Measurements from ENCODE around the gene ADAMTS17.
"Not testable (repeated sequence)": the region's sequence is repeated elsewhere in the genome, so short reads cannot be mapped to it uniquely, and the experiment has no call there.

The ADAMTS17 gene

GRCh38 chr15:100103828-100104227, 237.9 kb downstream of the ADAMTS17 start:
- no peak for DNase-seq

GRCh38 chr15:100101426-100102089, 240.2 kb downstream of the ADAMTS17 start:
- DNase-seq: no peak

GRCh38 chr15:100100926-100101325, 240.8 kb downstream of the ADAMTS17 start:
- no peak for DNase-seq

- no peak for DNase-seq
These were observed 241.8 kb downstream of the ADAMTS17 start for GRCh38 chr15:100099976-100100375.

GRCh38 chr15:100098705-100099104, 243.1 kb downstream of the ADAMTS17 start:
- DNase-seq: no peak

- no peak for DNase-seq
These were observed 244.2 kb downstream of the ADAMTS17 start for GRCh38 chr15:100097342-100098127.

GRCh38 chr15:100096700-100097099, 245.1 kb downstream of the ADAMTS17 start:
- DNase-seq: no peak

- DNase-seq: no peak
These were observed 245.6 kb downstream of the ADAMTS17 start for GRCh38 chr15:100096248-100096600.

GRCh38 chr15:100095541-100096247, 246.1 kb downstream of the ADAMTS17 start:
- no peak for DNase-seq

GRCh38 chr15:100094127-100094510, 247.7 kb downstream of the ADAMTS17 start:
- no peak for DNase-seq

- DNase-seq: no peak
These were observed 248.3 kb downstream of the ADAMTS17 start for GRCh38 chr15:100093211-100094126.

GRCh38 chr15:100092034-100092433, 249.7 kb downstream of the ADAMTS17 start:
- no peak for DNase-seq

GRCh38 chr15:100090411-100090810, 251.4 kb downstream of the ADAMTS17 start:
- DNase-seq: no peak

GRCh38 chr15:100084042-100084821, 257.5 kb downstream of the ADAMTS17 start:
- DNase-seq: not testable (repeated sequence)

GRCh38 chr15:100083572-100083971, 258.2 kb downstream of the ADAMTS17 start:
- DNase-seq: no peak

GRCh38 chr15:100082761-100083402, 258.9 kb downstream of the ADAMTS17 start:
- no peak for DNase-seq

- DNase-seq: no peak
These were observed 260.3 kb downstream of the ADAMTS17 start for GRCh38 chr15:100081454-100081853.

GRCh38 chr15:100078511-100079220, 263.1 kb downstream of the ADAMTS17 start:
- no peak for DNase-seq

GRCh38 chr15:100075229-100075628, 266.5 kb downstream of the ADAMTS17 start:
- DNase-seq: no peak

GRCh38 chr15:100073982-100074381, 267.8 kb downstream of the ADAMTS17 start:
- DNase-seq: no peak
